Stimulated activated naive CD8-positive, alpha-beta T cell treated with anti-CD3 and anti-CD28 coated beads, Interleukin-15, Interleukin-2, amounts not matched to agents 100 ng/mL and 50 ng/mL, for 24 hours (primary cell): ENCODE results near the gene EIF4B.
A peak's percentile ranks its signal among the peaks of the same experiment; 100 is the strongest.
"Not testable (repeated sequence)": the region's sequence is repeated elsewhere in the genome, so short reads cannot be mapped to it uniquely, and the experiment has no call there.

Experiments
- H3K27ac Mint-ChIP-seq: one replicate; pipeline ENCODE4 v1.8.0; 2021; ENCODE audit warnings: mild to moderate bottlenecking, mixed read lengths
- H3K27me3 Mint-ChIP-seq: one replicate; pipeline ENCODE4 v1.8.0; 2021; ENCODE audit warnings: mixed read lengths
- H3K36me3 Mint-ChIP-seq: one replicate; pipeline ENCODE4 v1.8.0; 2021; ENCODE audit warnings: low read depth, mixed read lengths
- H3K4me1 Mint-ChIP-seq: one replicate; pipeline ENCODE4 v1.8.0; 2021; ENCODE audit warnings: low read depth, mixed read lengths
- H3K4me3 Mint-ChIP-seq: one replicate; pipeline ENCODE4 v1.8.0; 2021; ENCODE audit warnings: mild to moderate bottlenecking, mixed read lengths
- H3K9me3 Mint-ChIP-seq: one replicate; pipeline ENCODE4 v1.8.0; 2021; ENCODE audit warnings: mixed read lengths

Gene EIF4B

DNA sequence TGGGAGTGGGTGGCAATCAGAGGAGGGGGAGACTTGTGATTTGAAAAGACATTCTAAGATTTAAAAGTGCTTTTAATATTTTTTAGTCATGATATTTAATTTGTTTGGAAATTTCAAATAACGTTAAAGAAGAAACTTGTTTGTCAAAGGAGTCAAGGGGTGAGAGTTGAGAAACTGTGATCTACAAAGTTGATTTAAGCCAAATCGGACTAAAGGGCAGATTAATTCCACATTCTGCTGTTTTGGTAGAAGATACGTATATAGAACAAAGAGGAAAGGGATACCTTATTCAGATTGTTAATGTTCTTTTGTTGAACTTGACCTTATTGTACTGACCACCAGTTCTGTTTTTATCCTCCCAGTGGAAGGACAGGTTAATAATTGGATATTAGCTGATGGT lies 6.7 kb downstream of the EIF4B start:
- Mint-ChIP-seq H3K36me3 (peaks cover 90% of the 10 kb centered on the region), H3K27ac (peak overlapping the region; percentile 79), H3K4me1 (peaks cover 73% of the 10 kb centered on the region), H3K9me3 (no peaks in the 10 kb centered on the region), H3K27me3 (no peaks in the 10 kb centered on the region), H3K4me3 (peak overlapping the region; percentile 53)

GRCh38 chr12:53014709-53015108 lies 8.5 kb downstream of the EIF4B start:
- Mint-ChIP-seq H3K36me3 (peaks cover 88% of the 10 kb centered on the region), H3K4me1 (peaks cover 55% of the 10 kb centered on the region), H3K9me3 (no peaks in the 10 kb centered on the region), H3K27ac (peak overlapping the region; percentile 86), H3K27me3 (no peaks in the 10 kb centered on the region), H3K4me3 (peak overlapping the region; percentile 17)

GRCh38 chr12:53025250-53025649 lies 19.0 kb downstream of the EIF4B start:
- Mint-ChIP-seq H3K9me3 (no peaks in the 10 kb centered on the region), H3K36me3 (peaks cover 66% of the 10 kb centered on the region), H3K27me3 (no peaks in the 10 kb centered on the region), H3K27ac (no peak overlapping the region), H3K4me1 (no peaks in the 10 kb centered on the region), H3K4me3 (no peak overlapping the region)

DNA sequence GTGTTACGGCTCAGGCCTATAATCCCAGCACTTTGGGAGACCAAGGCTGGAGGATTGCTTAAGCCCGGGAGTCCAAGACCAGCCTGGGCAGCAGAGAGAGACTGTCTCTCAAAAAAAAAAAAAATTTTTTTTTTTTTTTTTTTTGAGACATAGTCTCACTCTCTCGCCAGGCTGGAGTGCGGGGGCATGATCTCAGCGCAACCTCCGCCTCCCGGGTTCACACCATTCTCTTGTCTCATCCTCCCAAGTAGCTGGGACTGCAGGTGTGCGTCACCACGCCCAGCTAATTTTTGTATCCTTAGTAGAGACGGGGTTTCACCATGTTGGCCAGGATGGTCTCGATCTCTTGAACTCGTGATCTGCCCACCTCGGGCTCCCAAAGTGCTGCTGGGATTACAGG lies 20.8 kb downstream of the EIF4B start:
- H3K36me3 Mint-ChIP-seq, result peaks cover 67% of the 10 kb centered on the region
- not testable (repeated sequence) for H3K4me3 Mint-ChIP-seq, H3K4me1 Mint-ChIP-seq, H3K27me3 Mint-ChIP-seq, H3K9me3 Mint-ChIP-seq, H3K27ac Mint-ChIP-seq

GRCh38 chr12:53031616-53032015 lies 25.4 kb downstream of the EIF4B start:
- H3K4me1 Mint-ChIP-seq, result peaks cover 9% of the 10 kb centered on the region
- no peaks in the 10 kb centered on the region for H3K9me3 Mint-ChIP-seq
- H3K36me3 Mint-ChIP-seq, result peaks cover 63% of the 10 kb centered on the region
- H3K4me3 Mint-ChIP-seq, result no peak overlapping the region
- no peaks in the 10 kb centered on the region for H3K27me3 Mint-ChIP-seq
- no peak overlapping the region for H3K27ac Mint-ChIP-seq

DNA sequence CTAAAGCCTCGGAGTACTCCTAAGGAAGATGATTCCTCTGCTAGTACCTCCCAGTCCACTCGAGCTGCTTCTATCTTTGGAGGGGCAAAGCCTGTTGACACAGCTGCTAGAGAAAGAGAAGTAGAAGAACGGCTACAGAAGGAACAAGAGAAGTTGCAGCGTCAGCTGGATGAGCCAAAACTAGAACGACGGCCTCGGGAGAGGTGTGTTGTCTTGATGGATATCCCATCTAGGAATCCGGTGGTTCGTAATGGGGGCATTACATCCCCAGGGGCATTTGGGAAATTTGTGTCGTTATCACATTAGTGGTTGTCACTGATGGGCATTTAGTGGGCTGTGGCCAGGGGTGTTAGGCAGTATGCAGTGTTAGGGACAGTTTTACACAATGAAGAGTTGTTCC lies 27.6 kb downstream of the EIF4B start:
- Mint-ChIP-seq H3K36me3 (peaks cover 64% of the 10 kb centered on the region), H3K27ac (peak overlapping the region; percentile 79), H3K4me1 (peaks cover 16% of the 10 kb centered on the region)
- H3K27me3 Mint-ChIP-seq, H3K4me3 Mint-ChIP-seq, H3K9me3 Mint-ChIP-seq: not testable (repeated sequence)

DNA sequence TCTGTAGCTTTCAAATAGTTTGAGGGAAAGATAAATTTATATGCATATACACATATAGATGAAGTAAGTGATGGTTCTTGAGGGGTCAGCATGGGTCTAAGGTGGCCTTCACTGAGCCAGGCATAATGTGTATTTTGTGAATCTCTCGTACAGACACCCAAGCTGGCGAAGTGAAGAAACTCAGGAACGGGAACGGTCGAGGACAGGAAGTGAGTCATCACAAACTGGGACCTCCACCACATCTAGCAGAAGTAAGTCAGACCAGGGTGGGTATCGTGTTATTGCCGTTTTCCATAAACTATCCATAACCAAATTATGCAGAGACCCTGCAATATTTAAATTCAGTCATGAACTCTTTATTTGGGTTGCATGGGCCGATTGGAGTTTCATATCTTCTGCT lies 28.2 kb downstream of the EIF4B start:
- Mint-ChIP-seq H3K4me3 (no peak overlapping the region), H3K27me3 (no peaks in the 10 kb centered on the region), H3K4me1 (peaks cover 17% of the 10 kb centered on the region), H3K36me3 (peaks cover 70% of the 10 kb centered on the region), H3K27ac (peak overlapping the region; percentile 79), H3K9me3 (no peaks in the 10 kb centered on the region)

DNA sequence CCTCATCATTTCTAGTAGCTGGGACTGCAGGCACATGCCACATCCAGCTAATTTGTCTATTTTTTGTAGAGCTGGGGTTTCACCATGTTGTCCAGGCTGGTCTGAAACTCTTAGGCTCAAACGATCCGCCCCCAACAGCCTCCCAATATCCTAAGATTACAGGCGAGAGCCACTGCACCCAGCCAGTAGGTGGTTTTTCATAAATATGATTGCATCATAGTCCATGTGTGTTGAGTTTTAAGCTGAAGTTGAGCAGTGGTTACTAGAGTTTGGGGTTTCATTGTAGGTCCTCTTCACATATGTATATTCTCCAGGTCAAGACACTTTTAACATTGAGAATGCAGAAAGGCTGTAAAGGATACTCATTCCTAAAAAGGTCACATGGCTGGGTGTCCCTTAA lies 30.5 kb downstream of the EIF4B start:
- Mint-ChIP-seq H3K27ac (no peak overlapping the region), H3K27me3 (no peaks in the 10 kb centered on the region), H3K9me3 (no peaks in the 10 kb centered on the region), H3K4me1 (peaks cover 17% of the 10 kb centered on the region), H3K36me3 (peaks cover 74% of the 10 kb centered on the region), H3K4me3 (no peak overlapping the region)

- Mint-ChIP-seq H3K36me3 (peaks cover 59% of the 10 kb centered on the region), H3K27ac (peak overlapping the region; percentile 54)
Measured at GRCh38 chr12:53039851-53040250, 33.6 kb downstream of the EIF4B start.

GRCh38 chr12:53042607-53043454 lies 36.6 kb downstream of the EIF4B start:
- H3K36me3 Mint-ChIP-seq, result peaks cover 41% of the 10 kb centered on the region
- peaks cover 22% of the 10 kb centered on the region for H3K4me1 Mint-ChIP-seq
- H3K27ac Mint-ChIP-seq, result peak overlapping the region; percentile 65
- H3K4me3 Mint-ChIP-seq, result no peak overlapping the region
- H3K9me3 Mint-ChIP-seq, result no peaks in the 10 kb centered on the region
- H3K27me3 Mint-ChIP-seq, result peaks cover 5% of the 10 kb centered on the region

More at GRCh38 chr12:53039851-53040250, 33.6 kb downstream of the EIF4B start:
- no peaks in the 10 kb centered on the region for H3K27me3 Mint-ChIP-seq
- no peaks in the 10 kb centered on the region for H3K9me3 Mint-ChIP-seq
- peaks cover 8% of the 10 kb centered on the region for H3K4me1 Mint-ChIP-seq
- H3K4me3 Mint-ChIP-seq, result peak overlapping the region; percentile 38

GRCh38 chr12:53044052-53044581 lies 37.9 kb downstream of the EIF4B start:
- no peak overlapping the region for H3K27ac Mint-ChIP-seq
- H3K27me3 Mint-ChIP-seq, result peaks cover 5% of the 10 kb centered on the region
- H3K4me3 Mint-ChIP-seq, result no peak overlapping the region
- H3K4me1 Mint-ChIP-seq, result peaks cover 29% of the 10 kb centered on the region
- H3K36me3 Mint-ChIP-seq, result peaks cover 28% of the 10 kb centered on the region
- H3K9me3 Mint-ChIP-seq, result no peaks in the 10 kb centered on the region

GRCh38 chr12:53044896-53045695 lies 38.8 kb downstream of the EIF4B start:
- Mint-ChIP-seq H3K27ac (no peak overlapping the region), H3K4me1 (peaks cover 34% of the 10 kb centered on the region), H3K4me3 (no peak overlapping the region)

GRCh38 chr12:53045696-53046045 lies 39.4 kb downstream of the EIF4B start:
- Mint-ChIP-seq H3K4me3 (peak overlapping the region; percentile 93), H3K4me1 (peaks cover 34% of the 10 kb centered on the region), H3K36me3 (peaks cover 13% of the 10 kb centered on the region), H3K27ac (no peak overlapping the region), H3K27me3 (peaks cover 5% of the 10 kb centered on the region), H3K9me3 (no peaks in the 10 kb centered on the region)

More at GRCh38 chr12:53044896-53045695, 38.8 kb downstream of the EIF4B start:
- no peaks in the 10 kb centered on the region for H3K9me3 Mint-ChIP-seq
- H3K27me3 Mint-ChIP-seq, result peaks cover 5% of the 10 kb centered on the region
- peaks cover 18% of the 10 kb centered on the region for H3K36me3 Mint-ChIP-seq

GRCh38 chr12:53046655-53047220 lies 40.5 kb downstream of the EIF4B start:
- Mint-ChIP-seq H3K27me3 (peaks cover 5% of the 10 kb centered on the region), H3K9me3 (no peaks in the 10 kb centered on the region)

More at GRCh38 chr12:53046655-53047220, 40.5 kb downstream of the EIF4B start:
- Mint-ChIP-seq H3K27ac (peak overlapping the region; percentile 86), H3K4me3 (peak overlapping the region; percentile 93), H3K36me3 (peaks cover 7% of the 10 kb centered on the region), H3K4me1 (peaks cover 34% of the 10 kb centered on the region)
